H9 (cell line): ENCODE measurements around the gene IL1RAPL2. TPM values are rescaled to one million over a fixed set of nuclear protein-coding genes. Genes with fewer than 3 reads are reported as not detected.
A peak's percentile ranks its signal among the peaks of the same experiment; 100 is the strongest.
"Not testable (repeated sequence)": the region's sequence is repeated elsewhere in the genome, so short reads cannot be mapped to it uniquely, and the experiment has no call there.

Experiments
- DNase-seq: peaks from one replicate; pipeline ENCODE4 v3.0.0-alpha.2; 2017
- H2AFZ ChIP-seq: one replicate; pipeline ENCODE4 v1.6.1; 2013; ENCODE audit warnings: mild to moderate bottlenecking, low read length, control low read depth, moderate library complexity
- H2AK5ac ChIP-seq: 2 replicates; pipeline ENCODE4 v1.6.1; 2013; ENCODE audit warnings: low read length, control low read depth, mixed read lengths; ENCODE audit not compliant: insufficient read length
- H2BK120ac ChIP-seq: one replicate; pipeline ENCODE4 v1.6.1; 2013; ENCODE audit warnings: low read depth, mild to moderate bottlenecking, low read length, control low read depth, inconsistent platforms; ENCODE audit not compliant: poor library complexity, severe bottlenecking
- H2BK12ac ChIP-seq: 2 replicates; pipeline ENCODE4 v1.6.1; 2013; ENCODE audit warnings: low read length, control low read depth, mixed read lengths, low read depth; ENCODE audit not compliant: insufficient read length
- H2BK15ac ChIP-seq: 2 replicates; pipeline ENCODE4 v1.6.1; 2013; ENCODE audit warnings: low read depth, low read length, control low read depth
- H2BK20ac ChIP-seq: one replicate; pipeline ENCODE4 v1.6.1; 2013; ENCODE audit warnings: low read depth, mild to moderate bottlenecking, low read length, control low read depth, inconsistent platforms; ENCODE audit not compliant: poor library complexity, severe bottlenecking
- H2BK5ac ChIP-seq: 2 replicates; pipeline ENCODE4 v1.6.1; 2013; ENCODE audit warnings: low read length, control low read depth, mixed read lengths; ENCODE audit not compliant: insufficient read length
- H3K14ac ChIP-seq: 2 replicates; pipeline ENCODE4 v1.6.1; 2013; ENCODE audit warnings: low read length, control low read depth; ENCODE audit not compliant: insufficient read depth
- H3K18ac ChIP-seq: 2 replicates; pipeline ENCODE4 v1.6.1; 2013; ENCODE audit warnings: low read depth, mild to moderate bottlenecking, mixed read lengths, low read length, control low read depth; ENCODE audit not compliant: insufficient read length
- H3K23ac ChIP-seq: 2 replicates; pipeline ENCODE4 v1.6.1; 2013; ENCODE audit warnings: low read length, control low read depth, mixed read lengths, low read depth; ENCODE audit not compliant: insufficient read length
- H3K23me2 ChIP-seq: 2 replicates; pipeline ENCODE4 v1.6.1; 2013; ENCODE audit warnings: low read depth, mild to moderate bottlenecking, mixed read lengths, low read length, control low read depth; ENCODE audit not compliant: insufficient read length, poor library complexity, severe bottlenecking
- H3K27ac ChIP-seq: 2 replicates; pipeline ENCODE4 v1.5.1; 2013; ENCODE audit warnings: low read length, control low read depth, mixed read lengths, low read depth; ENCODE audit not compliant: insufficient read length
- H3K27me3 ChIP-seq: 2 replicates; pipeline ENCODE4 v1.6.1; 2013; ENCODE audit warnings: low read length, control low read depth, inconsistent platforms; ENCODE audit not compliant: insufficient read depth
- H3K4ac ChIP-seq: 2 replicates; pipeline ENCODE4 v1.6.1; 2013; ENCODE audit warnings: low read depth, mild to moderate bottlenecking, control low read depth, inconsistent platforms, low read length, moderate library complexity
- H3K4me1 ChIP-seq: 2 replicates; pipeline ENCODE4 v1.6.1; 2013; ENCODE audit warnings: low read length, control low read depth, inconsistent platforms; ENCODE audit not compliant: insufficient read depth
- H3K4me2 ChIP-seq: 2 replicates; pipeline ENCODE4 v1.6.1; 2013; ENCODE audit warnings: low read length, control low read depth, mixed read lengths; ENCODE audit not compliant: insufficient read length, insufficient read depth
- H3K56ac ChIP-seq: 2 replicates; pipeline ENCODE4 v1.6.1; 2013; ENCODE audit warnings: low read depth, mild to moderate bottlenecking, mixed read lengths, low read length, control low read depth; ENCODE audit not compliant: insufficient read length
- H3K79me1 ChIP-seq: 2 replicates; pipeline ENCODE4 v1.6.1; 2013; ENCODE audit warnings: low read depth, mild to moderate bottlenecking, moderate library complexity, low read length, control low read depth, inconsistent platforms; ENCODE audit not compliant: insufficient read depth, poor library complexity, severe bottlenecking
- H3K79me2 ChIP-seq: 2 replicates; pipeline ENCODE4 v1.6.1; 2013; ENCODE audit warnings: low read length, control low read depth, inconsistent platforms; ENCODE audit not compliant: insufficient read depth
- H3K9ac ChIP-seq: 2 replicates; pipeline ENCODE4 v1.6.1; 2013; ENCODE audit warnings: low read length, control low read depth, mixed read lengths; ENCODE audit not compliant: insufficient read length; ENCODE audit errors: extremely low read depth
- H3K9me3 ChIP-seq: one replicate; pipeline ENCODE4 v1.6.1; 2013; ENCODE audit warnings: low read depth, low read length, inconsistent platforms; ENCODE audit not compliant: control insufficient read depth
- H3T11ph ChIP-seq: one replicate; pipeline ENCODE4 v1.6.1; 2013; ENCODE audit warnings: mild to moderate bottlenecking, low read length, control low read depth, inconsistent platforms
- H4K20me1 ChIP-seq: one replicate; pipeline ENCODE4 v1.6.1; 2013; ENCODE audit not compliant: control insufficient read depth, insufficient read length, insufficient read depth
- H4K5ac ChIP-seq: 2 replicates; pipeline ENCODE4 v1.6.1; 2013; ENCODE audit warnings: low read depth, mild to moderate bottlenecking, mixed read lengths, low read length, control low read depth; ENCODE audit not compliant: insufficient read length
- H4K8ac ChIP-seq: replicated peaks from 2 replicates; pipeline ENCODE4 v1.6.1; 2013; ENCODE audit warnings: low read length, control low read depth, mixed read lengths, low read depth; ENCODE audit not compliant: insufficient read length
- H4K91ac ChIP-seq: 2 replicates; pipeline ENCODE4 v1.6.1; 2013; ENCODE audit warnings: low read depth, mild to moderate bottlenecking, moderate library complexity, mixed read lengths, low read length, control low read depth; ENCODE audit not compliant: insufficient read length
- H3K27ac Mint-ChIP-seq, 3 experiments: 2 replicates in 2 of 3; 3 replicates in 1 of 3; pipeline ENCODE4 v1.8.0; 2020 to 2021; ENCODE audit warnings: mixed read lengths in 3 of 3, mild to moderate bottlenecking in 1 of 3, moderate library complexity in 1 of 3
- H3K27me3 Mint-ChIP-seq: 2 replicates; pipeline ENCODE4 v1.8.0; 2021; ENCODE audit warnings: low read depth, mild to moderate bottlenecking, moderate library complexity, mixed read lengths
- H3K36me3 Mint-ChIP-seq, 3 experiments: 2 replicates in 2 of 3; 3 replicates in 1 of 3; pipeline ENCODE4 v1.8.0; 2020 to 2021; ENCODE audit warnings: low read depth in 3 of 3, mixed read lengths in 3 of 3; ENCODE audit not compliant: insufficient read depth in 1 of 3
- H3K4me1 Mint-ChIP-seq, 2 experiments: 2 replicates each; pipeline ENCODE4 v1.8.0; 2020; ENCODE audit warnings: mixed read lengths in 2 of 2
- H3K4me3 Mint-ChIP-seq, 2 experiments: 2 replicates in 1 of 2; 3 replicates in 1 of 2; pipeline ENCODE4 v1.8.0; 2020 to 2021; ENCODE audit warnings: mild to moderate bottlenecking in 2 of 2, mixed read lengths in 2 of 2, moderate library complexity in 1 of 2
- H3K9me3 Mint-ChIP-seq, 2 experiments: 2 replicates in 1 of 2; 3 replicates in 1 of 2; pipeline ENCODE4 v1.8.0; 2020; ENCODE audit warnings: mild to moderate bottlenecking in 2 of 2, mixed read lengths in 2 of 2, moderate library complexity in 1 of 2
- WGBS: extraction: QIAGEN DNeasy Blood & Tissue Kit; methylation state at CpG from one replicate; pipeline ENCODE4 v1.1.7; 2013; ENCODE audit warnings: missing lambda C conversion rate, low lambda C conversion rate, mixed read lengths; ENCODE audit not compliant: insufficient read length; ENCODE audit errors: extremely low coverage; 5-methylcytosine and 5-hydroxymethylcytosine counted together
- total RNA-seq: library from RNA; stranded (reverse); gene quantifications from 2 replicates; pipeline ENCODE4 v1.2.1, GENCODE V29; 2021
- TF ChIP-seq, protein P1 (sequence below): fragments of 200-600 bp; sonication (generic); conservative IDR thresholded peaks from 3 replicates; pipeline ENCODE4 v1.8.0; 2021; ENCODE audit warnings: antibody characterized with exemption, mild to moderate bottlenecking

IL1RAPL2 gene
- total RNA-seq, 1 experiment from 2014 or later, result not detected

DNA sequence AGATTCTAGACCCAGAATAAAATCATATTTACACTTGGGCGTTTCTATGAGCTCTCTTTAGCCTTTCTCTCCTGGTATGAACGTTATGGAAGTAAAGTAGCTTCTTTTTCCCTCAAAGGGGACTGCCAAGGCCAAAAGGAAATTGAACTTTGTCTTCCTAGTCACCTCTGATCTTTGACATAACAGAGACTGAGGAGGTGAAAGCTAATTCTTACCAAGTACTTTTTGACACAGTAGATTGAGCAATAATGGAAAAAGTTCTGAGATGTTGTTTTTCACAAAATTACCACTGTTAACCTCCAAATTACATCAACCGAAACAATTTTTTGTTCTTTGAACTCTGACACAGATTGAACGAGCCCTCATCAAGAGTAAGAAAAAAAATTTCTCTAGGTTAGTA lies 336.1 kb downstream of the IL1RAPL2 start:
- Mint-ChIP-seq H3K4me3 (no peak overlapping the region), H3K27ac (no peak overlapping the region), H3K4me1 (no peaks in the 10 kb centered on the region), H3K27me3 (no peaks in the 10 kb centered on the region), H3K9me3 (peaks cover 2 to 28% of the 10 kb centered on the region in 2 experiments; a peak in 3 of 5 replicates), H3K36me3 (0 out of 7 replicates have a peak, but pooled peaks cover 0 to 3% (median 0%) of the 10 kb centered on the region in 3 experiments)
- H3K4ac ChIP-seq, result no peak overlapping the region
- no peak overlapping the region for H3K14ac ChIP-seq
- H3K79me1 ChIP-seq, result no peaks in the 10 kb centered on the region
- no peaks in the 10 kb centered on the region for H3K27me3 ChIP-seq
- H3K56ac ChIP-seq, result no peak overlapping the region
- no peaks in the 10 kb centered on the region for H4K20me1 ChIP-seq
- no peak overlapping the region for H2AFZ ChIP-seq
- H3K4me2 ChIP-seq, result no peak overlapping the region
- H3K9me3 ChIP-seq, result no peaks in the 10 kb centered on the region
- H2BK120ac ChIP-seq, result no peak overlapping the region
- no CpG with 5 or more reads among the region's 4 CpGs for WGBS
- H3K4me1 ChIP-seq, result no peaks in the 10 kb centered on the region
- no peak overlapping the region for H3T11ph ChIP-seq
- H2BK20ac ChIP-seq, result no peak overlapping the region
- no peak overlapping the region for H2AK5ac ChIP-seq
- no peak overlapping the region for H4K91ac ChIP-seq
- no peak overlapping the region for H3K23ac ChIP-seq
- H4K8ac ChIP-seq, result no peak overlapping the region
- TF ChIP-seq, protein P1, sequence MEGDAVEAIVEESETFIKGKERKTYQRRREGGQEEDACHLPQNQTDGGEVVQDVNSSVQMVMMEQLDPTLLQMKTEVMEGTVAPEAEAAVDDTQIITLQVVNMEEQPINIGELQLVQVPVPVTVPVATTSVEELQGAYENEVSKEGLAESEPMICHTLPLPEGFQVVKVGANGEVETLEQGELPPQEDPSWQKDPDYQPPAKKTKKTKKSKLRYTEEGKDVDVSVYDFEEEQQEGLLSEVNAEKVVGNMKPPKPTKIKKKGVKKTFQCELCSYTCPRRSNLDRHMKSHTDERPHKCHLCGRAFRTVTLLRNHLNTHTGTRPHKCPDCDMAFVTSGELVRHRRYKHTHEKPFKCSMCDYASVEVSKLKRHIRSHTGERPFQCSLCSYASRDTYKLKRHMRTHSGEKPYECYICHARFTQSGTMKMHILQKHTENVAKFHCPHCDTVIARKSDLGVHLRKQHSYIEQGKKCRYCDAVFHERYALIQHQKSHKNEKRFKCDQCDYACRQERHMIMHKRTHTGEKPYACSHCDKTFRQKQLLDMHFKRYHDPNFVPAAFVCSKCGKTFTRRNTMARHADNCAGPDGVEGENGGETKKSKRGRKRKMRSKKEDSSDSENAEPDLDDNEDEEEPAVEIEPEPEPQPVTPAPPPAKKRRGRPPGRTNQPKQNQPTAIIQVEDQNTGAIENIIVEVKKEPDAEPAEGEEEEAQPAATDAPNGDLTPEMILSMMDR, result no peak
- no peak overlapping the region for H4K5ac ChIP-seq
- no peak for DNase-seq
- H3K18ac ChIP-seq, result no peak overlapping the region
- H2BK5ac ChIP-seq, result no peak overlapping the region
- H2BK15ac ChIP-seq, result no peak overlapping the region
- no peaks in the 10 kb centered on the region for H3K23me2 ChIP-seq
- no peak overlapping the region for H2BK12ac ChIP-seq
- H3K9ac ChIP-seq, result no peak overlapping the region
- H3K27ac ChIP-seq, result no peak overlapping the region
- no peaks in the 10 kb centered on the region for H3K79me2 ChIP-seq

DNA sequence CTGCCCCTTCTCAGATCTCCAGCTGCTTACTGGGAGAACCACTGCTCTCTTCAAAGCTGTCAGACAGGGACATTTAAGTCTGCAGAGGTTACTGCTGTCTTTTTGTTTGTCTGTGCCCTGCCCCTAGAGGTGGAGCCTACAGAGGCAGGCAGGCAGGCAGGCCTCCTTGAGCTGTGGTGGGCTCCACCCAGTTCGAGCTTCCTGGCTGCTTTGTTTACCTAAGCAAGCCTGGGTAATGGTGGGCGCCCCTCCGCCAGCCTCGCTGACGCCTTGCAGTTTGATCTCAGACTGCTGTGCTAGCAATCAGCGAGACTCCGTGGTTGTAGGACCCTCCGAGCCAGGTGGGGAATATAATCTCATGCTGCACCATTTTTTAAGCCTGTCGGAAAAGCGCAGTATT lies 343.7 kb downstream of the IL1RAPL2 start:
- H3K23me2 ChIP-seq, H2AK5ac ChIP-seq, H3K27me3 Mint-ChIP-seq, H3K56ac ChIP-seq, H3T11ph ChIP-seq, H3K23ac ChIP-seq, H3K27me3 ChIP-seq, H3K36me3 Mint-ChIP-seq, H4K91ac ChIP-seq, H3K79me1 ChIP-seq, H3K79me2 ChIP-seq, H4K5ac ChIP-seq, H3K4me1 Mint-ChIP-seq, H3K9me3 ChIP-seq, H3K4ac ChIP-seq, H2BK5ac ChIP-seq, H4K20me1 ChIP-seq, H2BK15ac ChIP-seq, H3K4me1 ChIP-seq, H2BK12ac ChIP-seq, H2AFZ ChIP-seq, H2BK20ac ChIP-seq, H2BK120ac ChIP-seq, H3K27ac ChIP-seq, H4K8ac ChIP-seq: not testable (repeated sequence)
- Mint-ChIP-seq H3K9me3 (peaks cover 4 to 39% of the 10 kb centered on the region in 2 experiments; a peak in 4 of 5 replicates), H3K4me3 (peak overlapping the region; percentile 81 to 90), H3K27ac (peak overlapping the region in 2 of 3 experiments; percentile 96 to 99; a peak in 5 of 7 replicates)
- Histone ChIP-seq H3K18ac (peak overlapping the region; percentile 81), H3K4me2 (peak overlapping the region; percentile 80), H3K9ac (peak overlapping the region; percentile 76), H3K14ac (peak overlapping the region; percentile 73; the same call in 1 of the 2 replicates)
- peak; percentile 34 for DNase-seq
- no CpG with 5 or more reads among the region's 10 CpGs for WGBS
